ENCODE measurements around the gene FOXN1.

- TF ChIP-seq CTCF (IDR thresholded peaks at IDR 0.05) (no peak), POLR2A (IDR thresholded peaks at IDR 0.05) (no peak)
These were observed 66.3 kb downstream of the FOXN1 start for GRCh38 chr17:28572259-28573039.

All from body of pancreas (tissue), 4 donors.